Heart right ventricle (tissue), 16 donors: ENCODE results near the gene MLC1. TPM values are rescaled to one million over a fixed set of nuclear protein-coding genes. Genes with fewer than 3 reads are reported as not detected.

Experiments used
- ATAC-seq, 8 donors: fragments of 200-7000 bp; cut with Tn5 transposase; one replicate each; pipeline ENCODE4 v1.9.1; 2020; ENCODE audit warnings: mild to moderate bottlenecking in 8 of 8, moderate library complexity in 8 of 8, moderate number of reproducible peaks in 1 of 8
- DNase-seq, 2 donors: peaks; one replicate each; pipeline ENCODE4 v3.0.0-alpha.2; 2020
- H3K27ac ChIP-seq, 10 donors: fragments of 200-600 bp; sonication (generic) in 2 of 10; one replicate each; pipeline versions ENCODE4 v1.5.0 to v1.8.0; 2020 to 2022; ENCODE audit warnings: mild to moderate bottlenecking in 3 of 10
- H3K27me3 ChIP-seq, 7 donors: fragments of 200-600 bp; one replicate each; pipeline ENCODE4 v1.8.0; 2021 to 2022; ENCODE audit warnings: mild to moderate bottlenecking in 2 of 7
- H3K36me3 ChIP-seq, 9 donors: fragments of 200-600 bp; sonication (generic) in 1 of 9; one replicate each; pipeline versions ENCODE4 v1.5.0 to v1.8.0; 2020 to 2022; ENCODE audit warnings: mild to moderate bottlenecking in 2 of 9
- H3K4me1 ChIP-seq, 9 donors: fragments of 200-600 bp; sonication (generic) in 1 of 9; one replicate each; pipeline versions ENCODE4 v1.5.0 to v1.8.0; 2020 to 2022; ENCODE audit warnings: mild to moderate bottlenecking in 4 of 9
- H3K4me3 ChIP-seq, 10 donors: fragments of 200-600 bp; sonication (generic) in 2 of 10; one replicate each; pipeline versions ENCODE4 v1.5.0 to v1.8.0; 2020 to 2022; ENCODE audit warnings: mild to moderate bottlenecking in 7 of 10, moderate library complexity in 2 of 10
- H3K9me3 ChIP-seq, 11 donors: fragments of 200-600 bp in 10 of 11; sonication (generic) in 2 of 11; one replicate each; pipeline versions ENCODE4 v1.5.0 to v1.8.0; 2013 to 2022; ENCODE audit warnings: mild to moderate bottlenecking in 2 of 11, control low read depth in 1 of 11, moderate library complexity in 1 of 11
- WGBS, 2 donors: extraction: QIAGEN DNeasy Blood & Tissue Kit; methylation state at CpG; one replicate each; pipeline ENCODE4 v1.1.7; 2013; ENCODE audit warnings: inconsistent platforms in 1 of 2; 5-methylcytosine and 5-hydroxymethylcytosine counted together
- intact Hi-C, 10 donors: fragments of 100-400 bp; cut with DNase I; formaldehyde crosslinking; loops; one replicate each; pipeline versions ENCODE4 v1.11.1 to v1.14.2; 2022
- polyA plus RNA-seq, 2 donors: library from polyadenylated mRNA; stranded (reverse); fragments of 200-250 nt; gene quantifications; one replicate each; pipeline ENCODE4 v1.2.3, GENCODE V29; 2013
- total RNA-seq, 10 donors: library from RNA; stranded (reverse); fragmentation: NEBNext Ultra II Directional in 3 of 10; extraction: Animal tissue kit (Norgen Biotek cat#: 25700) in 3 of 10; gene quantifications; one replicate each; pipeline versions ENCODE4 v1.2.1 to v1.2.4, GENCODE V29; 2021 to 2023
- TF ChIP-seq, protein P1 (sequence below), 9 donors: fragments of 200-600 bp; sonication (generic) in 2 of 9; IDR thresholded peaks; one replicate each; pipeline versions ENCODE4 v1.5.0 to v1.8.0; 2021 to 2022; ENCODE audit warnings: antibody characterized with exemption in 9 of 9, mild to moderate bottlenecking in 5 of 9, moderate library complexity in 1 of 9
- donor health status: Arrhythmogenic right ventricular cardiomyopathy.
- donor health status: ischemic (EF 13 %, LVEDD 7.1; RV severe dilation, severe dysfunction).
- donor health status: healthy with polysubstance abuse.
- donor health status: DM: no; HTN: yes; CAD: no.
- donor health status: DM: no; HTN: no; CAD: no.
- donor health status: ischemic (EF 25% LVEDD 6.9; RV normal size, moderate dysfunction).
- donor health status: ischemic (EF 25% LVEDD 5.7; RV mildly dilated, moderate dysfunction).
- donor health status: healthy.
- donor health status: DM: yes; HTN: yes; CAD: no.
- donor health status: Ischemic cardiomyopathy.
- donor health status: ischemic (EF 35%, LVEDD 5.7; RV mildly dilated, moderate dysfunction).
- donor health status: nonischemic (EF 11% LVEDD 7.7; RV severe dilation, severe dysfunction).
- donor health status: DM: yes; HTN: yes; CAD: no.
- donor health status: PGD.
- donor health status: ischemic (EF 29% LVEDD 5.4; RV normal size, mild dysfunction).
- donor health status: nonischemic (EF 23%, LVEDD 6.1; RV moderate dilation, normal function).

The MLC1 gene
- total and polyA plus RNA-seq, 12 donors = 0.03 to 1.6 (median 0.22) TPM; not detected in 4

DNA sequence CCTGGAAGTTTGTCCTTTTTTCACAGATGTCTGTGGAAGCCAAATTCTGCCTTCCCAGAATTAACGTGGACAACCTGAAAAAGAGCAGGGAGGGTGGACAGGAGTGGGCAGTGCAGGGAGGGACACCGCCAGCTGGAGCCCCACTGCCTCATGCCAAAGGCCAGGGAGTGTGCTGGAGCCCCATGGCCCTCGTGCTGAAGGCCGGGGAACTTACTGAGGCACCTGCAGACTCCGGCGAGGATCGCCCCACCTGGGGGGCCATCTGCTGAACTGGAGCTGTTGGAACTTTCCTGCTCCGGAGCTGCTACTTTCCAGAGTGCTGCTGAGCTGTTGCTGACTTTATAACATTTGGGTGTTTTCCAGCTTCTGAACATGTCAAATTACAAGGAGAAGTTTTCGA is 39.8 kb upstream of the MLC1 start:
- Histone ChIP-seq H3K27me3 (peaks cover 0 to 15% (median 0%) of the 10 kb centered on the region in 7 donors), H3K36me3 (no peaks in the 10 kb centered on the region), H3K4me1 (peaks cover 0 to 12% (median 2%) of the 10 kb centered on the region in 9 donors), H3K27ac (no peak overlapping the region), H3K4me3 (no peak overlapping the region), H3K9me3 (peaks cover 0 to 24% (median 3%) of the 10 kb centered on the region in 11 donors)
- intact Hi-C loops = no loop called here
- WGBS, 2 donors = 82 to 84% methylated on average over 9 of the region's 9 CpGs
- TF ChIP-seq, protein P1, sequence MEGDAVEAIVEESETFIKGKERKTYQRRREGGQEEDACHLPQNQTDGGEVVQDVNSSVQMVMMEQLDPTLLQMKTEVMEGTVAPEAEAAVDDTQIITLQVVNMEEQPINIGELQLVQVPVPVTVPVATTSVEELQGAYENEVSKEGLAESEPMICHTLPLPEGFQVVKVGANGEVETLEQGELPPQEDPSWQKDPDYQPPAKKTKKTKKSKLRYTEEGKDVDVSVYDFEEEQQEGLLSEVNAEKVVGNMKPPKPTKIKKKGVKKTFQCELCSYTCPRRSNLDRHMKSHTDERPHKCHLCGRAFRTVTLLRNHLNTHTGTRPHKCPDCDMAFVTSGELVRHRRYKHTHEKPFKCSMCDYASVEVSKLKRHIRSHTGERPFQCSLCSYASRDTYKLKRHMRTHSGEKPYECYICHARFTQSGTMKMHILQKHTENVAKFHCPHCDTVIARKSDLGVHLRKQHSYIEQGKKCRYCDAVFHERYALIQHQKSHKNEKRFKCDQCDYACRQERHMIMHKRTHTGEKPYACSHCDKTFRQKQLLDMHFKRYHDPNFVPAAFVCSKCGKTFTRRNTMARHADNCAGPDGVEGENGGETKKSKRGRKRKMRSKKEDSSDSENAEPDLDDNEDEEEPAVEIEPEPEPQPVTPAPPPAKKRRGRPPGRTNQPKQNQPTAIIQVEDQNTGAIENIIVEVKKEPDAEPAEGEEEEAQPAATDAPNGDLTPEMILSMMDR (IDR thresholded peaks at IDR 0.05) = no peak
- DNase-seq (no peak), ATAC-seq (no peak)

DNA sequence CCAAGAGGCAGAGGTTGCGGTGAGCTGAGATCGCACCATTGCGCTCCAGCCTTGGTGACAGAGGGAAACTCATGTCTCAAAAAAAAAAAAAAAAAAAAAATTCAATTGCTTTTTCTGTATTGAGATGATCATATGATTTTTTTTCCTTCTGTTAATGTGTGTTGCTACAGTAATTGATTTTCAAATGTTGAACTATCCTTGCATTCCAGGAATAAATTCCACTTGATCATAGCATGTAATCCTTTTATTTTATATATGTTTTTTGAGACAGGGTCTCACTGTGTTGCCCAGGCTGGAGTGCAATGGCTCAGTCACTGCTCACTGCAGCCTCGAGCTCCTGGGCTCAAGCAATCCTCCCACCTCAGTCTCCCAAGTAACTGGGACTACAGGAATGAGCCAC is 37.9 kb upstream of the MLC1 start:
- H3K27ac ChIP-seq = no peak overlapping the region
- intact Hi-C loops = no loop called here
- ATAC-seq (no peak), DNase-seq (no peak)
- no peaks in the 10 kb centered on the region for H3K36me3 ChIP-seq
- H3K4me1 ChIP-seq = peaks cover 0 to 28% (median 19%) of the 10 kb centered on the region in 9 donors
- no peak overlapping the region for H3K4me3 ChIP-seq
- H3K9me3 ChIP-seq = peaks cover 0 to 24% (median 3%) of the 10 kb centered on the region in 11 donors
- peaks cover 0 to 5% (median under 1%) of the 10 kb centered on the region in 7 donors for H3K27me3 ChIP-seq
- 91 to 93% methylated on average over 4 of the region's 4 CpGs for WGBS, 2 donors
- TF ChIP-seq, protein P1 (IDR thresholded peaks at IDR 0.05) = no peak

DNA sequence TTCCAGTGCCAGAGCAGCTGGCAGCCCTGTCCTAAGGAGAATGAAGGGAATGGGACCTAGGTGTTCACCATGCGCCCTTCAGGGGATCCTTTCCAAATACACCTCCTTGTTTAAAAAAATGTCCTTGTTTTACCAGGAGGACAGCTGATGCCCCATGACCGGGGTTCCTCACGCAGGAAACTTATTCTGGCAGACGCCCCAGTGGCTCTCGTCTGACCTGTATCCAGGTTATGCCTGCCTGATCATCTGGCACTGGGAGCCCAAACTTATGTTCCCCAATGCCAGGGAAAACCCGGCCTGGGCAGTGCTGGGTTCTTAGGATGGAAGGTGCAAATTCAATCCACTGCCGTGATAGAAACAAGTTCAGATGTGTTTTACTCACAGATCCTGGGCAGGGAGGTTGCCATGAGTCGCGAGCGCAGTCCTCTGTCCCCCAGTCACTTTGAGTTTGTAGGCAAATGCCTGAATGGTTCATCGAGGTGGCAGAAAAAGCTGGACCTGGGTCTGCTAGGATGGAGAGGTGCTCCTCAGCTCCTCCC is 36.0 kb upstream of the MLC1 start:
- Histone ChIP-seq H3K27me3 (peaks cover 0 to 17% (median 7%) of the 10 kb centered on the region in 7 donors), H3K4me3 (no peak overlapping the region), H3K27ac (no peak overlapping the region), H3K36me3 (no peaks in the 10 kb centered on the region), H3K4me1 (peaks cover 0 to 28% (median 20%) of the 10 kb centered on the region in 9 donors), H3K9me3 (peaks cover 0 to 24% (median 3%) of the 10 kb centered on the region in 11 donors)
- ATAC-seq = no peak
- no peak for DNase-seq
- TF ChIP-seq, protein P1 (IDR thresholded peaks at IDR 0.05) = no peak
- intact Hi-C loops = no loop called here
- 80% methylated on average over 11 of the region's 11 CpGs for WGBS, 2 donors

DNA sequence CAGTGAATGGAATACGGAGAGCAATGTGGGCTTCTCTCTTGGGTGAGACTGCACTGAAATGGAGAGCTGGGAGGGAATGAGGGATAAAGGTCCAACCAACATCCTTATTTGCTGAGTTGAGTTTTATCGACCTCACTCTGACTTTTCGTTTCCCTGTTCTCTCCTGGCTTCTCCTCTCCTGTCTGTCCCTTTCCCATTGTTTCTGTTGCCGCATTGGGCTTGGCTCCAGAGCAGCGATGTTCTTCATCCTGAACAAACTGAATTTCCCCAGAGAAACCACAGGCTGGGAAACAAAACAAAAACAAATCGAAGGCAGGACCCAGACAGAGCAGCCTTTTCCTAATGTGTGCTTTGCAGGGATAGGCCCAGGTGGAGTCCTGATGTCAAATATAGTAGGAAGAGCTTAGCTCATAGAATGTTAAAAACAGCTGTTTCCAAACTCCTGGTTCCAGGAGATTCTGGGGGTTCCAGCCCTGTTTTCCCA is 34.6 kb upstream of the MLC1 start:
- H3K4me1 ChIP-seq = peaks cover 0 to 28% (median 20%) of the 10 kb centered on the region in 9 donors
- no peak overlapping the region for H3K4me3 ChIP-seq
- 44 to 48% methylated on average over 6 of the region's 6 CpGs for WGBS, 2 donors
- H3K9me3 ChIP-seq = peaks cover 0 to 24% (median 3%) of the 10 kb centered on the region in 11 donors
- intact Hi-C loops = no loop called here
- TF ChIP-seq, protein P1 (IDR thresholded peaks at IDR 0.05) = no peak
- peak overlapping the region in 4 of 10 donors; percentile 10 to 45 (median 32) for H3K27ac ChIP-seq
- peaks cover 0 to 18% (median 12%) of the 10 kb centered on the region in 7 donors for H3K27me3 ChIP-seq
- no peaks in the 10 kb centered on the region for H3K36me3 ChIP-seq
- ATAC-seq (peak in 3 of 8 donors; percentile 55 to 60 (median 56)), DNase-seq (peak in 1 of 2 donors; percentile 15)
